ENCODE measurements around the gene PELI2.

PELI2 gene

GRCh38 chr14:56244138-56244789 is 126.1 kb downstream of the PELI2 start:
- Histone ChIP-seq H3K36me3 (no peaks in the 10 kb centered on the region), H3K9me3 (no peaks in the 10 kb centered on the region), H3K27me3 (no peaks in the 10 kb centered on the region), H3K27ac (no peak overlapping the region), H3K4me1 (peaks cover 0 to 19% (median 0%) of the 10 kb centered on the region in 4 donors), H3K4me3 (no peak overlapping the region)
- TF ChIP-seq CTCF (IDR thresholded peaks at IDR 0.05) = no peak
- intact Hi-C loops (cut with DNase I; ENCODE audit: low total_unique reads) = loop anchor here (5.0 kb wide), 1 partner anchor 988 kb away; no protein-coding TSS in a partner anchor
- no peak for DNase-seq

- intact Hi-C loops (cut with DNase I; ENCODE audit: low total_unique reads) = no loop called here
- Histone ChIP-seq H3K36me3 (no peaks in the 10 kb centered on the region), H3K4me1 (peaks cover 0 to 19% (median 0%) of the 10 kb centered on the region in 4 donors), H3K27me3 (no peaks in the 10 kb centered on the region), H3K27ac (no peak overlapping the region), H3K4me3 (no peak overlapping the region), H3K9me3 (no peaks in the 10 kb centered on the region)
- TF ChIP-seq CTCF (IDR thresholded peaks at IDR 0.05) = peak in 1 of 2 experiments; percentile 9
- no peak for DNase-seq
Measured at GRCh38 chr14:56247495-56248200, 129.4 kb downstream of the PELI2 start.

DNA sequence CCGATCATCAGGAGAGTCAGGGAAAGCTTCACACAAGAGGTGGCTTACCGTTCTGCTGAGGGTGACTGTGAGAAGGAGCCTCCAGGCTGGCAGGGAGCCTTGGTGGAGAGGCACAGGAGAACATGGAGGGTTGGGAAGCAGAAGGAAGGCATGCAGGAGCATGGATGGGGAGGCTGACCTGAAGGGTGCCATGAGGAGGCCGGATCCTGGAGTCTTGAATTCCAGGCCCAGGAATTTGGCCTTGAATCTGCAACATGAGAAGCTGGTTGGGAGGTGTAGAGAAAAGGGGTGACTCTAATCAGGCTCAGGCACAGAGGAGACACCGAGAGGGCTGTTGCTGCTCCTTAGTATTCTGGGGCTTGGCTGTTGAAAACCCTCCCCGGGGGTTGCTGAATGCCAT is 130.2 kb downstream of the PELI2 start:
- intact Hi-C loops (cut with DNase I; ENCODE audit: low total_unique reads) = no loop called here
- no peak overlapping the region for H3K4me3 ChIP-seq
- no peaks in the 10 kb centered on the region for H3K36me3 ChIP-seq
- no peak for DNase-seq
- peaks cover 0 to 19% (median 0%) of the 10 kb centered on the region in 4 donors for H3K4me1 ChIP-seq
- H3K27ac ChIP-seq = no peak overlapping the region
- H3K27me3 ChIP-seq = no peaks in the 10 kb centered on the region
- no peak for TF ChIP-seq CTCF (IDR thresholded peaks at IDR 0.05)
- H3K9me3 ChIP-seq = no peaks in the 10 kb centered on the region

DNA sequence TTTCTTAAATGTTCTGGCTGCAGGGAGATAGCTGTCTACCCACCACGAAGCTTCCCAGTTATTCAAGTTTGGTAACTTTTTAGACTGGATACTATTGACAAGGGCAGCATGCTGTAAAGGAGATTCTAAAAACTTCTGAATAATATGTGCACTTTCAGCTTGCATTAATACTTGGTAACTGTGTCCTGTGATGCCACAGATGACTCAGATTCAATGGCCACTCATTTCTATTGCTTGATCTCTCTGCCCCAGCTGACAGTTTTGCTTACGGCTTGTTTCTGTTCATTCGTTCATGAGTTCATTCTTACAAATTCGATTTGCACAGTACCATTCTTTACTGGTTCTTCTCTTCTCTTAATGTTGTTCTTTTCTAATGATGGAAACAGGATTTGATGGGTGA is 142.8 kb downstream of the PELI2 start:
- H3K27me3 ChIP-seq = no peaks in the 10 kb centered on the region
- H3K9me3 ChIP-seq = peaks cover 0 to 8% (median 3%) of the 10 kb centered on the region in 3 donors
- no peak for TF ChIP-seq CTCF (IDR thresholded peaks at IDR 0.05)
- H3K4me1 ChIP-seq = peaks cover 0 to 10% (median 0%) of the 10 kb centered on the region in 4 donors
- no peaks in the 10 kb centered on the region for H3K36me3 ChIP-seq
- H3K4me3 ChIP-seq = no peak overlapping the region
- DNase-seq = no peak
- no peak overlapping the region for H3K27ac ChIP-seq
- intact Hi-C loops (cut with DNase I; ENCODE audit: low total_unique reads) = no loop called here

DNA sequence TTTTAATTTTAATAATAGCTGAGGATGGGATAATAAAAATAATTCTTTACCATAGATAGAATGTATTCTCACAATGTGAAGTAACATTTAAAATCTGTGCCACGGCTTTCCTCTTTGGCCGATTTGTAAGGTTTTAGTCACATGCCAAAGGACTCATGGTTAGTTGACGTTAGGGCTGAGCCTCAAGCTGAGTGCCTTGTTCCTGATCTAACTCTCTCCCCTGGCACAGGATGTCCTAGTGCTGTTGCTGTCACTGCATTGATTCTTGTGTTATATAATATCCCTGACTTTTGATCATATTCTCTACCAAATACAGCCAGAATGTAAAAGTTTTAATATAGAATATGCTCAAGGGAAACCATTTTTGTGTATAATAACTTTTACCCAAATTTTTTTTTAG is 144.3 kb downstream of the PELI2 start:
- no peak overlapping the region for H3K4me3 ChIP-seq
- intact Hi-C loops (cut with DNase I; ENCODE audit: low total_unique reads) = no loop called here

More for the DNA sequence above, 144.3 kb downstream of the PELI2 start:
- Histone ChIP-seq H3K36me3 (no peaks in the 10 kb centered on the region), H3K4me1 (peaks cover 0 to 10% (median 0%) of the 10 kb centered on the region in 4 donors), H3K9me3 (peaks cover 0 to 6% (median 3%) of the 10 kb centered on the region in 3 donors), H3K27me3 (no peaks in the 10 kb centered on the region), H3K27ac (no peak overlapping the region)
- DNase-seq = no peak
- no peak for TF ChIP-seq CTCF (IDR thresholded peaks at IDR 0.05)

Measured in tibial artery (tissue), 4 donors.